RWPE2 (cell line): Measurements from ENCODE around the gene OSBPL7.

Source experiments
- ATAC-seq: fragments of 200-7000 bp; cut with Tn5 transposase; 3 replicates; pipeline ENCODE4 v1.9.1; 2021; ENCODE audit warnings: low read depth
- DNase-seq: peaks from one replicate; pipeline ENCODE4 v3.0.0-alpha.2; 2020; ENCODE audit warnings: low spot score
- H3K27ac ChIP-seq: fragments of 450-650 bp; 2 replicates; pipeline ENCODE4 v1.5.1; 2017; ENCODE audit warnings: mild to moderate bottlenecking; ENCODE audit not compliant: poor library complexity, severe bottlenecking
- H3K27me3 ChIP-seq: fragments of 250-450 bp; sonication (Bioruptor Pico); 2 replicates; pipeline ENCODE4 v1.5.1; 2021; ENCODE audit warnings: mild to moderate bottlenecking, moderate library complexity; ENCODE audit not compliant: insufficient read depth, poor library complexity, severe bottlenecking
- H3K36me3 ChIP-seq: fragments of 250-450 bp; sonication (Bioruptor Pico); 2 replicates; pipeline ENCODE4 v1.5.1; 2020; ENCODE audit warnings: low read depth, mild to moderate bottlenecking, moderate library complexity
- H3K4me1 ChIP-seq: fragments of 250-450 bp; sonication (Bioruptor Pico); 2 replicates; pipeline ENCODE4 v1.5.1; 2021; ENCODE audit warnings: mild to moderate bottlenecking, moderate library complexity; ENCODE audit not compliant: insufficient read depth, poor library complexity, severe bottlenecking
- H3K4me3 ChIP-seq: fragments of 250-450 bp; sonication (Bioruptor Pico); 2 replicates; pipeline ENCODE4 v1.5.1; 2021; ENCODE audit warnings: mild to moderate bottlenecking, moderate library complexity; ENCODE audit not compliant: severe bottlenecking
- H3K9me3 ChIP-seq: fragments of 250-450 bp; sonication (Bioruptor Pico); 2 replicates; pipeline ENCODE4 v1.5.1; 2021; ENCODE audit warnings: mild to moderate bottlenecking, moderate library complexity; ENCODE audit not compliant: severe bottlenecking
- CTCF ChIP-seq: fragments of 450-650 bp; IDR thresholded peaks from one replicate; pipeline ENCODE4 v1.5.1; 2017; ENCODE audit warnings: mild to moderate bottlenecking, moderate library complexity; ENCODE audit not compliant: poor library complexity, severe bottlenecking

Gene OSBPL7

GRCh38 chr17:47867813-47868533, 46.4 kb upstream of the OSBPL7 start:
- H3K27me3 ChIP-seq, result no peaks in the 10 kb centered on the region
- no peak for TF ChIP-seq CTCF
- peaks cover 27% of the 10 kb centered on the region for H3K4me1 ChIP-seq
- no peaks in the 10 kb centered on the region for H3K9me3 ChIP-seq
- no peak overlapping the region for H3K4me3 ChIP-seq
- DNase-seq, result no peak
- no peak for ATAC-seq
- H3K27ac ChIP-seq, result no peak overlapping the region
- H3K36me3 ChIP-seq, result no peaks in the 10 kb centered on the region

- no peak for TF ChIP-seq CTCF
- H3K4me1 ChIP-seq, result peaks cover 29% of the 10 kb centered on the region
- H3K9me3 ChIP-seq, result no peaks in the 10 kb centered on the region
- no peak for ATAC-seq
- no peak overlapping the region for H3K4me3 ChIP-seq
- H3K27me3 ChIP-seq, result no peaks in the 10 kb centered on the region
- no peak overlapping the region for H3K27ac ChIP-seq
- H3K36me3 ChIP-seq, result no peaks in the 10 kb centered on the region
- no peak for DNase-seq
Measured at GRCh38 chr17:47866941-47867340, 45.3 kb upstream of the OSBPL7 start.

- H3K9me3 ChIP-seq, result no peaks in the 10 kb centered on the region
- peaks cover 26% of the 10 kb centered on the region for H3K4me1 ChIP-seq
- H3K36me3 ChIP-seq, result no peaks in the 10 kb centered on the region
- H3K27ac ChIP-seq, result peak overlapping the region; percentile 87
- no peak for TF ChIP-seq CTCF
- no peak overlapping the region for H3K4me3 ChIP-seq
- no peak for DNase-seq
- peak; percentile 71 for ATAC-seq
- no peaks in the 10 kb centered on the region for H3K27me3 ChIP-seq
Measured at GRCh38 chr17:47864791-47865216, 43.2 kb upstream of the OSBPL7 start.

- H3K4me1 ChIP-seq, result peaks cover 26% of the 10 kb centered on the region
- no peaks in the 10 kb centered on the region for H3K27me3 ChIP-seq
- no peak for DNase-seq
- H3K4me3 ChIP-seq, result no peak overlapping the region
- H3K27ac ChIP-seq, result peak overlapping the region; percentile 87
- TF ChIP-seq CTCF, result no peak
- ATAC-seq, result peak; percentile 77
- no peaks in the 10 kb centered on the region for H3K9me3 ChIP-seq
- H3K36me3 ChIP-seq, result no peaks in the 10 kb centered on the region
Measured at GRCh38 chr17:47862621-47863440, 41.2 kb upstream of the OSBPL7 start.
